ENCODE data around the gene TMEM106C.
"Not testable (repeated sequence)": the region's sequence is repeated elsewhere in the genome, so short reads cannot be mapped to it uniquely, and the experiment has no call there.

Gene TMEM106C

DNA sequence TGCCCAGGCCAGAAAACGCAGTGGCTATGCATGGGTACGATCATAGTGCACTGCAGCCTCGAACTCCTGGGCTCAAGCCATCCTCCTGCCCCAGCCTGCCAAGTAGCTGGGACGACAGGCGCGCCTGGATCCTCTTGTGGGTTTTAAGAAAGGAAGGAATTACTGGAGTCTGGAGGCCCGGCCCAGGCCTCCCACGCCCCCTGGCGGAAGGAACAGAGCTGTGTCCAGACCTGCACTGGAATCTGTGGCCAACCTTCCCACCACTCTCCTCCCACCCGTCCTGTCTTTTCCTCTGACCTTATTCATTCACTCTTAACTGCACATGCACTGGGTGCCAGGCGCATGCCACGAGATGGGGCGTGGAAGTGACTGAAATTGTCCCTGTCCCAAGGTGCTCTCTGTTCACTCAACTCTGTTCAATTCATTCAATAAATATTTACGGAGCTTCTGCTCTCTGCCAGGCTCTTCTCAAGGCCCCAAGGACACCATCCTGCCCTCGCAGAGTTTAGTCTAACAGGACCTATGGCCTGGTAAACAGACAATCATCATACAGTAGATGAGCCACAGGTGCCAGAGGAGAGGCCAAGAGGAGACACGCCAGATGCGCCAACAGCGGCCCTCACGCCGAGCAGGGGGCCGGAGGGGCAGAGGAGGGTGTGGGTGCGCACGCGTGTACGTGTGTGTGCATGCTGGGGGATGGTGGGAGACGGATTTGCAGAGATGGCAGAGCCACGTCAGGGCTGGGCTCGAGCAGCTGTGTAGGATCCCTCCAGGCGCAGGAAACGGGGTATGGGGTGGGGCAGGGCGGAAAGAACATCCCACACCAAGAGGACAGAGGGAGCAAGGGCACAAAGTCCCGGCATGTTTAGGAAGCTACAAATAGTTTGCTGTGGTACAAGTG is 13.7 kb upstream of the TMEM106C start:
- DNase-seq: peak; percentile 49

DNA sequence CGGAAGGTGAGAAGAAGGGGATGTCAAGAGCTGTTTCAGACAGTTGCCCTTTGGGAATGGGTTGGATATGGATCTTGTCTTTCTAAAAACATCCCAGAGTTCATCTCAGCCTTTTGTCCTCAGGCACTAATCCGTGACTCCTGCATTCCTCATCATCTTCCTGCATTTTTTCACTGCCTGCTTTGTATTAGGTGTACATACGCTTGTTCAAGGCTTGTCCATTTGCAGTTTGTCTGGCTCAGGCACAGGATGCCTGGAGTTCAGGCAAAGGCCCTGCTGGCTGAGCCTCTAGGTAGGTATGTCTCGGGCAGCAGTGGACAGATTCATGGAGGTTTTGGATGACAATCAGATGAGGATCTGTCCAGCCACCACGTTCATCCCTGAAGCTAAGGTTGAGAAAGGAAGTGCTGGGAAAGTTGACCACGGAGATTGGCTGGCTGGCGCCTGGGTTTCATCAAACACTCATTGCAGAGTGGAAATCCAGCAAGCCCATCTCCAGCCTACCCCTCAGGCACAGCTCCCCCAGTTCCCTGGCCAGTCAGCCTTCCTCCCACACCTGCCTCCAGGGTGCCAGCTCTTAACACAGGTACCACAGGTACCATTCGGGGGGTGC is 12.4 kb upstream of the TMEM106C start:
- no peak for DNase-seq

- no peak for DNase-seq
Measured at GRCh38 chr12:47954058-47954457, 9.3 kb upstream of the TMEM106C start.

DNA sequence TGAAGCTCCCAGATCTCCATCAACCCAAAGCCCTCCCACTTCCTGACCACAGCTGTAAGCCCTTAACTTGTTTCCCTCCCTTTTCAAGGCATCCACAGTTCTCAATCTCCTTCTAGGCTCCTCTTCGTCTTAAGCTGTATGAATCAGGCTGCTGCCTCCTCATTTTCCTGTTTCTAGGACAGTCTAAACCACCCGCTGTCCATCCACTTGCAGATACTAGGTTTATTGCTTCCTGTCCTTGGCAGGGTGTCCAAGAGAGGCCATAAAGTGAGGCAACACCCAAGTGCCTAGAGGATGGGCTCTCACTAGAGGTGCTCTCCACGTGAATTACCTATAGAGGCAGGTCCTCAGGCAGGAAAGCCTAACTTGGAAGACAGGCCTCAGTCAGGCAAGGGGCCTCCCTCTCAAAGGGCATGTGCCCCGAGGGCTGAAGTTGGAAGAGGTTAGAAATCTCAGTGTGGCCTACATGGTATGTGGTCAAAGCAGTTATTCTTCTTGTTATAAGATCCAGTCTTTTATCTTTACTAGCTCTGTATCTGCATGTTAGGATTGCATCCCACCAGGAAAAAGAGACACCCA is 8.8 kb upstream of the TMEM106C start:
- DNase-seq: no peak

- DNase-seq: no peak
Measured at GRCh38 chr12:47955059-47955458, 8.3 kb upstream of the TMEM106C start.

- DNase-seq: not testable (repeated sequence)
Measured at GRCh38 chr12:47957671-47958070, 5.7 kb upstream of the TMEM106C start.

DNA sequence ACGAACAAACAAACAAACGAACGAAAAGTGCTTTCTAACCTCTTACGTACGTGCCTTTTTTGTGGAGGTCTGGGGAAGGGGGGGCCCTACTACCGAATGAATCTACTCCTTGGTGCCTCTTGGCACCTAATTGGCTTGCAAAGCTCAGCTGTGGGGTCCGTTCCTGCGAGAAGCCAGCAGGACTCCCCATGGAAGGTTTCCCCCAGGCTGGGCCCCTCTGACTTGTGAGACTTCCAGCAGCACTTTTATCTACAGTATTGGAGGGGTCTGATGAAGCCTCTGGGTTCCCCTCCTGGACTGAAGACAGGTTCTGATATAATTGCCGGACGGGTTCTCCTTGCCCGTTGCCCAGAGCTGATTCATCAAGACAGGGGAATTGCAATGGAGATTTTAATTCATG is 1.2 kb upstream of the TMEM106C start:
- no peak for DNase-seq

DNA sequence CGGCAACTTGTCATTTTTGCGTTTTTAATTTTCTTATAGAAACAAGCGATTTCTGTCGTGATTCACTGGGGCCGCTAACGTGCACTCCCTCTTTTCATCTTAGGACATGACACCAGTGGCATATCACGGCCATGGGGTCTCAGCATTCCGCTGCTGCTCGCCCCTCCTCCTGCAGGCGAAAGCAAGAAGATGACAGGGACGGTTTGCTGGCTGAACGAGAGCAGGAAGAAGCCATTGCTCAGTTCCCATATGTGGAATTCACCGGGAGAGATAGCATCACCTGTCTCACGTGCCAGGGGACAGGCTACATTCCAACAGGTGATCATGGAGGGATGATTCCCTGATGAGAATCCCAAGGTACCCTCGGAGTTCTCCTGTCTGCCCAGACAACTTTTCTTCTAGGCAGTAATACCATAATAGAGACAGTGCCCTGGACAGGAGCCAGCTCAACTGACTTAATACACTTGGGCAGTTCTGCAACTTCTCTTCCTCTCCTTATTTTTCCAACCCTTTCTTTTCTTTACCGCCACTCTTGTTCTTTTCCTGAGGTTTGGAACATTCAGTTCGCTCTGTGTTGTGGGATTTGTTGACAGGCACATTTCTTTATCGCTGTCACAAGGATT is 821 bp downstream of the TMEM106C start:
- DNase-seq: no peak

GRCh38 chr12:47965581-47965980 is 2.2 kb downstream of the TMEM106C start:
- no peak for DNase-seq

- DNase-seq: no peak
Measured at GRCh38 chr12:47967461-47968321, 4.3 kb downstream of the TMEM106C start.

- no peak for DNase-seq
Measured at GRCh38 chr12:47969845-47970244, 6.4 kb downstream of the TMEM106C start.

DNA sequence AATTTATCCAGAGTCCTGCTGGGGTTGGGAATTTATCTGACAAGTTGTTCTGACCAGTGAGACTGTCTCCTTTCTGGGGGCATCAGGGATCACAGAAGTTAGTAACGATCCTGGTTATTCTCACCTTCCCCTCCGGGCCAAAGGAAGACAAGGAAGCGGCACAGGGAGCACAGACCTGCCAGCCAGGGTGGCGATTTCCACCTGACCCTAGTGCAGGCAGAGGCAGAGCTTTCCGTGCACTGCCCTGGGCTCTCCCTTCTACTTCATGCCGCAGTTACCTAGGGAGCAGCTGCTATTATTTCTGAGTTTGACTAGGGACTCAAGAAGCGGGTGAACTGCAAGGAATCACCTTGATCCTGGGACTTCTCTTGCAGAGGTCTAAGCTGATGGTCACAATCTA is 7.4 kb downstream of the TMEM106C start:
- DNase-seq: no peak

DNA sequence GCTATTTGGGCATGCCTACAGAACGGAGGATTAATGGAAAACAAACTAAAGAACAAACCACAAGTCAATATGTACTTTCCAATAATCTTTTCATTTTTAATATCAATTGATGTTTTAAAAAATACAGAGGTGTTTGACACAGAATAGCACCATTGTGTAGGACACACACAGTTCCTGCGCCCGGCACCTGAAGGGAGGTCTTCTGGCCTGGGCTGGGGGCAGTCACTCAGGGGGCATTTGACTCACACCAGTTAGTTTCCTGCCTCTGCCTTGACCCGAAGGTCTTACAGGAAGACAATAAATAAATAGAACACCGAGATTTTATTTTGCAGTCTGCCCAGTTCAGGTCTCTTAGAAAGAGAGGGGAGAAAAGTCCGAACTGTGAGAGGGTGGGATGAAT is 9.5 kb downstream of the TMEM106C start:
- DNase-seq: no peak

DNA sequence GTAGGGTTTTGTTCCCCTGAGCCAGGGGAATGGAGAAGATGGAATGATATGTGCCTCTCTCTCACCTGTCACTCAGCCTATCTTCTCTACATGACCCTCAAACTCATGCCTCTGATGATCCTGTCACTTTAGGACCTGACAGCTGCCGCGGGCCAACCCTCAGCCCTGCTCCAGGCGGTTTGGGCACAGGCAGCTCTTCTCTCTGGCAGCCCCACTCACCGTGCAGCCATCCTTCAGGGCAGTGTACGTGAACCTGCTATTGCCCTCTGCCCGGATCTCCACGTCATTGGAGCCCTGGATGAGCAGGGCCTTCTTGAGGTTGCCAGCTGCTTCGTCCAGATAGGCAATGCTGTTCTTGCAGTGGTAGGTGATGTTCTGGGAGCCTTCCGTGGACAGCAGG is 10.5 kb downstream of the TMEM106C start:
- DNase-seq: no peak

DNA sequence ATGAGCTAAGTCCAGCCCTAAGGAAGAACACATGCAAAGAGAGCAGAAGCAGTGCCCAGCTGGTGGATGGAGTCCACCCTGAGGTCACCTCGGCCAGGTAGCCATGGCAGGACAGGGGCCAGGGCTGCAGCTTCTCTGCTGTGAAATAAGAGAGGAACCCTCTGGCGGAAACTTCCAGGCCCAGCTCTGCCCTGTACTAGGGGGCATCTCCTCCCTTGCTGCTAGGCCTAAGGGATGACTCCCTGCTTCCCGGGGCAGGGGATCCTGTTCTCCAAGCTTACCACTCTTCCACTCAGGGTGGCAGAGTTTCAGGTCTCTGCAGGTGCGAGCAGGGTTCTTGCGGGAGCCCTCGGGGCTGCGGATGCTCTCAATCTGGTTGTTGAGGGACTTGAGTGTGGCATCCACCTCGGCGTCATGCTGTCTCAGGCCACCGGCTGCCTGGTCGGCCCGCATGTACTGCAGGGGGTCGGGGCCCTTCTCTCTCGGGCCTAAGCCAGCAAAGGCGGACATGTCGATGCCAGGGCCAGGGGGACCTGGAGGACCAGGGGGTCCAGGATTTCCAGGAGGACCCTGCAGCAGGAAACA is 11.7 kb downstream of the TMEM106C start:
- no peak for DNase-seq

DNA sequence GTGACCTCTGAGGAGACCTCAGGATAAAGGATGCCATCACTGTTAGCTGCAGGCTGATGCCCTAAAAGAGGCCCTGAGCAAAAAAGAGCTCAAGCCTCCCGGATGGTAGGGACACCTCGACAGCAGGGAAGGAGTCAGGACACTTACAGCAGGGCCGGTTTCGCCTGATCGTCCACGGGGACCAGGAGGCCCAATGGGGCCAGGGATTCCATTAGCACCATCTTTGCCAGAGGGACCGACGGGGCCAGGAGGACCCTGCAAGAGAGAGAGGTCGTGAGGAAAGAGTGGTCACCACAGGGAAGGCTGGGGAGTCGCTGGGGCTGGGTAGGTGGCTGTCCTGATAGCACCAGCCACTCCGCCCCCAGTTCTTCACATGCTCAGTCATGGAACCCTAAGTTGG is 12.4 kb downstream of the TMEM106C start:
- DNase-seq: no peak

DNA sequence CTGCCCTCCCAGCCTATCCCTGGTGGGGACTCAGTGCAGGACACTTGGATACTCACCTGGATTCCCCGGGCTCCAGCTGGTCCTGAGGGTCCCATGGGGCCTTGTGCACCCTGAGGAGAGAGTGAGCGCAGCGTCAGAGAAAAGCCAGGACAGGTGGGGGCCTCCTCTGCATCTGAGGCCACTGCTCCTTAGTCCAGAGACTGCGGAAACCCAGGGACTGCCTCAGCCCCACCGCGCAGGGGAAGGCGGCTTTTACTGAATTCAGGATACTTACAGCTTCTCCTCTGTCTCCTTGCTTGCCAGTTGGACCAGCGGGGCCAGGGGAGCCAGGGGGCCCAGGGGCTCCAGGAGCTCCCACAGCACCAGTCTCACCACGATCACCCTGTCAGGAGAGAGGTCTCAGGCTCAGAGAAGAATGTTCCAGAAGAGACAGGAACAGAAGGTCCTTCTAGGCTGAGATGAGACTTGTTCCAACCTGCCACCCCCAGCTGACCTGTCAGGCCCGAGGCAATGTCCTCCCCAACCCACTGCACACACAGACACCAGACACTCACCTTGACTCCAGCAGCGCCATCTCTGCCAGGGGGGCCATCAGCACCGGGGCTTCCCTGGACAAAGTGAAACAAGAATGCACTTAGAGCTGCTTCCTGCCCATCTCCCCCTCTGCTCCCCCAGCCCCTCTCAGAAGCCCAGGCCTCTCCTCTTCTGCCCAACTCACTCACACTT is 13.8 kb downstream of the TMEM106C start:
- no peak for DNase-seq

GRCh38 chr12:47977772-47978597 is 14.6 kb downstream of the TMEM106C start:
- no peak for DNase-seq

DNA sequence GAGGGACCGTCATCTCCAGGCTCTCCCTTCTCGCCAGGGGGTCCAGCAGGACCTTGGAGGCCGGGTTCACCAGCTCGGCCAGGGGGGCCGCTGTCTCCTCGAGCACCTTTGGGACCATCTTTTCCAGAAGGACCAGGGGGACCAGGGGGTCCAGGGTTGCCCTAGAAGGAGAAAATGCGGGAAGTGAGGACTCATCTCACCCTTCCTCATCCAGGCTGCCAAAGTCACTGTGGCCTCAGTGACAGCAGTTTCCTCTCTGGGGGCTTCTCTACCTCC is 15.1 kb downstream of the TMEM106C start:
- no peak for DNase-seq

DNA sequence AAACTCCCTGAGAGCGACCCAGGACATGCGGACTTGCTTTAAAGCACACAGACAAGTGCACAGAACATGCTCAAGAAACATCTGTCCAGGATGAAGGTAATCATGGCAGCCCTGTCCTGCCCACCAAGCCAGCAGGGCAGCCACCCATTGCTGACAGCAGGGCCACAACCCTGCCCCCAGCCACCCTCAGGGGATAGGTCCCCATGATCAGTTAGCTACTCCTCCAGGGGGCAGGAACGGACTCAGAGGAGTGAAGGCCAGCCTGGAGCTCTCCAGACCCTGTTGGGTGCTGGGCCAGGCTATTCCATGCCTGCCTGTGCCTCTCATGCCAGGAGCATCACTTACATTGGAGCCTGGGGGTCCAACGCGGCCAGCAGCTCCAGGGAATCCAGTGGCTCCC is 15.8 kb downstream of the TMEM106C start:
- no peak for DNase-seq

GRCh38 chr12:47979686-47980085 is 16.3 kb downstream of the TMEM106C start:
- no peak for DNase-seq
